Panc1 (cell line): Measurements from ENCODE around the gene PIK3R4.

Experiments used
- POLR2AphosphoS5 ChIP-seq: IDR thresholded peaks from 2 replicates; pipeline ENCODE4 v1.6.1; 2012; ENCODE audit warnings: mild to moderate bottlenecking, low read depth, low read length, moderate library complexity
- TF ChIP-seq, protein P1 (sequence below): fragments of 450-650 bp; IDR thresholded peaks from 2 replicates; pipeline ENCODE4 v1.5.1; 2017; ENCODE audit warnings: mild to moderate bottlenecking

DNA sequence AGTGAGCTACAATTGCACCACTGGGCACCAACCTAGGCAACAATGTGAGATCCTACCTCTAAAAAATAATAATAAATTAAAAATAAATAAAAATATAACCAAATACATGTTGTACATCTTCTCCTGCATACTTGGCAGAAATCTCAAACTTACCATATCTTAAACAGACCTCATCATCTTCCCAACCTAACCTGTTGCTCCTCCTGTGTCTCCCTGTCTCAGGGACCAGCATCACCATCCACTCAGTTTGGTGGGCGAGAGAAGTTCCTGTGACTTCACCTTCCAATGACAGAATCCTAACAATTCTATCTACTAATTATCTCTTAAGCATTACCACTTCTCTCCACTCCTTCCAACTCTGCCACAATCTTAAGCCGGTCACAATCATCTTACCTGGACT, 3.3 kb downstream of the PIK3R4 start:
- TF ChIP-seq, protein P1, sequence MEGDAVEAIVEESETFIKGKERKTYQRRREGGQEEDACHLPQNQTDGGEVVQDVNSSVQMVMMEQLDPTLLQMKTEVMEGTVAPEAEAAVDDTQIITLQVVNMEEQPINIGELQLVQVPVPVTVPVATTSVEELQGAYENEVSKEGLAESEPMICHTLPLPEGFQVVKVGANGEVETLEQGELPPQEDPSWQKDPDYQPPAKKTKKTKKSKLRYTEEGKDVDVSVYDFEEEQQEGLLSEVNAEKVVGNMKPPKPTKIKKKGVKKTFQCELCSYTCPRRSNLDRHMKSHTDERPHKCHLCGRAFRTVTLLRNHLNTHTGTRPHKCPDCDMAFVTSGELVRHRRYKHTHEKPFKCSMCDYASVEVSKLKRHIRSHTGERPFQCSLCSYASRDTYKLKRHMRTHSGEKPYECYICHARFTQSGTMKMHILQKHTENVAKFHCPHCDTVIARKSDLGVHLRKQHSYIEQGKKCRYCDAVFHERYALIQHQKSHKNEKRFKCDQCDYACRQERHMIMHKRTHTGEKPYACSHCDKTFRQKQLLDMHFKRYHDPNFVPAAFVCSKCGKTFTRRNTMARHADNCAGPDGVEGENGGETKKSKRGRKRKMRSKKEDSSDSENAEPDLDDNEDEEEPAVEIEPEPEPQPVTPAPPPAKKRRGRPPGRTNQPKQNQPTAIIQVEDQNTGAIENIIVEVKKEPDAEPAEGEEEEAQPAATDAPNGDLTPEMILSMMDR = no peak
- no peak for TF ChIP-seq POLR2AphosphoS5
